Inflammatory macrophage treated with lipopolysaccharide for 1 hour (primary cell): ENCODE data around the gene PKD2.
"Not testable (repeated sequence)": the region's sequence is repeated elsewhere in the genome, so short reads cannot be mapped to it uniquely, and the experiment has no call there.

Experiments used
- DNase-seq, 2 donors: peaks; one replicate each; pipeline ENCODE4 v3.0.0-alpha.2; 2020 to 2022

Gene PKD2

GRCh38 chr4:88078579-88078978 lies 71.1 kb downstream of the PKD2 start:
- no peak for DNase-seq

- DNase-seq: no peak
Measured at GRCh38 chr4:88080626-88081025, 73.2 kb downstream of the PKD2 start.

DNA sequence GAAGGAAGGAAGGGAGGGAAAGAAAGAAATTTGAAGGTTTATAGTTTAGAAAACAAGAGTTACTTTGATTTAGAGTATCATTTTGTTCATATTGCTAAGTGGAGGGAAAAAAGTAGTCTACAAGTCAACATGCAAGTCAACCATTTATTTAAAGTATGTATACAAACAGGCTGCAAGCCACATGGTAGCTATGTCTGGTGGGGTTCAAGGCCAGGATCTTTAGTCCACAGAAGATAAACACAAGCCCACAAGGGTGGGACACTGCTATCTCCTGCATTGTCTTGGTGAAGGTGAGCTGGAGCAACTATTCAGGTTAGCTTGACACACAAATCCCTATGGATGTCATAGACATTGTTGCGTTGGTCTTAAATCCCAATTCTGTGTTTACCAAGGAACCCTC lies 79.6 kb downstream of the PKD2 start:
- DNase-seq: no peak

- DNase-seq: no peak
Measured at GRCh38 chr4:88090898-88091297, 83.5 kb downstream of the PKD2 start.

DNA sequence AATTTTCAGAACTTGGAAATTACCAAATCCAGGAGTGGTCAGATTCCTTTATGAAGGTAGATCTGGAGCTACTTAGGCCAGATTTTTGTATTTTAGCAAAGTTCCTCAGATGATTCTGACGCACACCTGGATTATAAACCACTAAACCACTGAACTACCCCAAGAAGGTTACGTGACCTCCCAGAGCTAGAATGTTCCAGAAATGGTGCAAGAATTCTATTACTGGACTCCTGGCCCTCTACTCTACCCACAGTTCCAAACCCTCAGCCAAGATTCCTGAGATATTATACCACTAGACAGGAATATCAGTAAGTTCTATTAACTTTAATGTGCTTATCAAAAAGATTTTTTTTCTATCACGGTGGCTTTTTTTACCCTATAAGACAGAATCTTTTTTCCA lies 83.9 kb downstream of the PKD2 start:
- DNase-seq: no peak

DNA sequence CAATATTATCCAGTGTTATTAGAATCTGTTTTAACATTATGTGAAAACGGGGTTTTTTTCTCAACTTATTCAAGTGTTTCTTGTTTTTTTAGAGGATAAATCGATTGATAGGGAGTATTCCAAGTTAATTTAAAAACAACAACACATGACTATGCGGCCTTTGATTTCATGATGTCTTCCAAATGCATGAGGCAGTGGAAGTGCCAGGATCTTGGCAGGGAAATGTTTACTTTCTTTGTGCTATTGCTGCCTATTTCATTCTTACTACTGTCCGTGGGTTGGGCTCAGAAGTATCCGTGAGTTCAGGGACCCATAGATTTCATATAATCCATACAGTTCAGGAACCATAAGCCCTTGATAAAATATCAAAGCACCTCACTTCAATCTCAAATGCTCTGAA lies 86.4 kb downstream of the PKD2 start:
- no peak for DNase-seq

DNA sequence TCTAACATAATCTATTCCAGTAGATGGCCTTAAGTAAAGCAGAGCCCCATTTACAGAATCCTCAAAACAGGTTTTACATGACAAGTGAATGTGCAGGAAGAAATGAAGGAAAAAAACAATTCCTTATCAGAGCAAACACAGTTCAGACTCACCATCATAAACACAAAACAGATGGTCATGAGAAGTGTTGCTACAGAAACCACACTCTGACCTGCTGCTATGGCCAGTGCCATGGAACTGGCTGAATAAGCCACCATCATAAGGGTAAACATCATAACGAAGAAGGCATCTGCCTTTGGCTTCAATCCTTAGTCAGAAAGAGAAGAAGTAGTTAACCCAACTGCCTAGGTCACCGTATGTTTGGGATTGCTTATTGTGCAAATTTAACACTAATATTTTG lies 89.9 kb downstream of the PKD2 start:
- no peak for DNase-seq

DNA sequence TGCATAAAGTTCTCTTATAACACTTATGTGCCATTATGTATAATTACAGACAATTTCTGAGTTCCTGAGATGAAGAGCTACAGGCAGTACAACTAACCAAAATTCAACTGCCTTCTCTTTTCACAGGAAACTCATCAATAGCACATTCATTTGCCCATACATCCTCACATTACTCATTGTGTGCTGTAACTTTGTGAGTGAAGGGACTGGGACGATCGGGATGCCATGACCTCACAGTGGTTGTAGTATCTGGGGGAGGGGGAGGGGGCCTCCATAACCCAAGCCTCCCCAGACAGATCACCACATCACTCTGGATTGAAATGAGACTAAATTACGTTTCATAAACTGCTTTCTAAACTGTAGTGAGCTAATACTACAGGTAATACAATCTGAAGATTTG lies 90.3 kb downstream of the PKD2 start:
- no peak for DNase-seq

DNA sequence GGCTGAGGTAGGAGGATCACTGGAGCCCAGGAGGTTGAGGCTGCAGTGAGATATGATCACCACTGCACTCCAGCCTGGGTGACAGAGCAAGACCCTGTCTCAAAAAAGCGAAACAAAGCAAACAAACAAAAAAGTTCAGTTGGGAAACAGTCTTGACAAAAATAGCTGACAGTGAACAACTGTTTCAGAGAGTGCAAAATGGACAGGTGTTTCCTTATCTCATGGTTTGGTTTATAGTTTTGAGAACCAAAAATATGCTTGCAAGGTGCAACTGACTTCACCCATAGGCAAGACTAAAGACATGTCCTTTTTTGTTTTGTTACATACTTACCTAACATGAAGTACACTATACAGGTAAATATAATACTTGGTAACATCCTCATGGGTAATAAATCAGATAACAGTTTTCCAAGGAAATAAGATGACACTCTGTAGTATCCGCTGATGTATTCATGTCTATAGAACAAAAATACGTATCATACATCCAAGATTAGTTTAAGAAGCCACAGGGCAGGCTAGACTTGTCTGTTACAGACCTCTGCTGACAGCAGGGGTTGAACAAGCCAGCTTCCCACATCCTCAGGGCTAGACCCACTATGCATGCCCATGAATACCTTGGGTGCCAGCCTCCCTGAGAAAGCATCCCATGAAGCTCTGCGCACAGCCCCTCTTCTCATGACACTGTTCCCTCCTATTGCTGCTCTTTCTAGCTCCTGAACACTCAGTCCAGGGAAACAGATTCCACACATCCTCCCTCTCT lies 91.7 kb downstream of the PKD2 start:
- DNase-seq: no peak

DNA sequence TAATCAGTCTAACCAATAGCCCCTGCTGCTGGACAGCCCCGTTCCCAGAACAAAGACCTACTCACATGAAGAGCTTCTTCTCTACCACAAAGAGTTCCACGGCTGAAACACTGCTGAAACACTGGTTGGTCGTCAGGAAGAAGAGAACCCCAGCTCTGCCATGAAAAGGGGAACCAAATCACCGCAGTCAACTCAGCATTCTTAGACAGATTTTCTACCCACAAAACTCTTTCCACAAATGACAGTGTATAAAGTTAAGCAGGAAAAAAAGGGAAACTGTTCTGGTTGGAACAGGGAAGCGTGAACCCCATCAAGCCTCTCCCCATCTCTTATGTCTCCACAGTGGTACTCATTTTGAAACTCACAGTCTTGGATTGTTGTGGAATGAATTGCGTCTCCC lies 93.7 kb downstream of the PKD2 start:
- peak; percentile 54 to 72 for DNase-seq

GRCh38 chr4:88102026-88102425 lies 94.6 kb downstream of the PKD2 start:
- DNase-seq: no peak

DNA sequence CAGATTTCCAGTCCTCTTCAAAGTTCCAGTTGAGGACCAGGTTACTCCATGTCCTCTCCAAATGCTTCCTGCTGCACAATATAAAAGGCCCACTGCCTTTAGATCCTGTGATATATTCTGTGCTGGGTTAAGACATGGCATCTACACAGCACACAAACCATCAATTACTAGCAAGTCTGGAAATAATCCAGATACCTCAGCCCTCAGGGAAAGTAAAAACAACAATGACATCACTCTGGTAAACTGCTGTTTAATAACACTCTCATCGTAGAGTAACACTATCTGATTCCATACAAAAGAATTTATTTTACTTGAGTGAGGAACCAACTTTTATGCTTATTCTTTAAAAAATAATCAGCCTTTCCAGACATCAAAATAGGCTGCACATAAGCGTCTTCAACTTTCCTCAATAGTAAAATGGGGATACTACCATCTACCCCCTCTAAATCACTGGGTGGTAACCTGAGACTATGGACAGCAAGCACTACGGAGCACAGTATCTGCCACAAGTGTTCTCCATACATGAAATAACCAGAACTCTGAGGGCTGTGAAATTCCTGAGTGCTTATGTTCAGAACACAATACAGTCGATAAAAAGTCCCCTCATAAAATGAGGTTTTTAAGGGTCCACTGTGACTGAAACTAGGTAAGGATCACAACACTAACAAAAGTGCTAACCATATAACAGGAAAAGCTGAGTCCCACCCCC lies 97.6 kb downstream of the PKD2 start:
- no peak for DNase-seq

- DNase-seq: no peak
Measured at GRCh38 chr4:88106205-88106604, 98.8 kb downstream of the PKD2 start.

GRCh38 chr4:88107406-88108107 lies 100.1 kb downstream of the PKD2 start:
- peak; percentile 8 to 25 for DNase-seq

- DNase-seq: not testable (repeated sequence)
Measured at GRCh38 chr4:88108108-88108465, 100.7 kb downstream of the PKD2 start.

- DNase-seq: no peak
Measured at GRCh38 chr4:88108747-88109122, 101.3 kb downstream of the PKD2 start.

DNA sequence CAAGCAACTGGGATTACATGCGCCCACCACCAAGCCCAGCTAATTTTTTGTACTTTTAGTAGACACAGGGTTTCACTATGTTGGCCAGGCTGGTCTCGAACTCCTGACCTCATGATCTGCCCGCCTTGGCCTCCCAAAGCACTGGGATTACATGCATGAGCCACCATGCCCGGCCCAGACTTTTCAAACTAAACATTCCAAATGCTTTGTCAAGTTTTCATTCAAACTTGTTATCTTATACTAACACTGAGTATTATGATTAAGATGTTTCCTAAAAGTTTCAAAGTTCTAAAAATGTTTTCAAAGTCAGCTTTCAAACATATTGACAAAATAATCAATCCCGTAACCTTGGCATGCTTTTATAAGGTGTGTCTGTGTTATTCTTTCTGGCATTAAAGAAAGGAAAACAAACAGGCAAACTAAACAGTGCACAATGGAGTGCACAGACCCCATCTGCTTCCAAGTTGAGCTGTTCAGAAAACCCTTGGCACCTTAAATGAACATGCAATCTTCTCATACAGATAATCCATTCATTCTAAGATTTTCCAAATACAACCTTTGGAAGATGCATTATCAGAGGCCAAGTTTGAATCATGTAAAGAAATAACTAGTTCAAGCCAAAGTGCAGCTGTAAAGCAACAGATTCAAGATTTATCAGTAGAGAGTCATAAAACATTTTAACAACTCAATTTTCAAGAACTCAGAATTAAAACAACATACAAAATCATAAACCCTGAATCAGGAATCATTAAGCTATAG lies 101.9 kb downstream of the PKD2 start:
- no peak for DNase-seq

GRCh38 chr4:88110826-88111225 lies 103.4 kb downstream of the PKD2 start:
- no peak for DNase-seq

DNA sequence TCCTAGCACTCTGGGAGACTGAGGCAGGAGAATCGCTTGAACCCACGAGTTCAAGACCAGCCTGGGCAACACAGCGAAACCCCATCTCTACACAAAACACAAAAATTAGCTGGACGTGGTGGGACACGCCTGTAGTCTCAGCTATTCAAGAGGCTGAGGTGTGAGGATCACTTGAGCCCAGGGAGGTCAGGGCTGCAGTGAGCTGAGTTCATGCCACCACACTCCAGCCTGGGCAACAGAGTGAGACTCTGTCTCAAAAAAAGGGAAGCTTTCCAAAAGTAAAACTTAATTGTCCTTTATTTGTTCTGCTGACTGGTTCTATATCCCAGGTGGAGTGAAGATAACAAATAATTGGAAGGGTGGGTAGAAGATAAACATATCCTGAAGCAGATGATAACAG lies 105.4 kb downstream of the PKD2 start:
- no peak for DNase-seq

- no peak for DNase-seq
Measured at GRCh38 chr4:88115587-88115986, 108.2 kb downstream of the PKD2 start.

DNA sequence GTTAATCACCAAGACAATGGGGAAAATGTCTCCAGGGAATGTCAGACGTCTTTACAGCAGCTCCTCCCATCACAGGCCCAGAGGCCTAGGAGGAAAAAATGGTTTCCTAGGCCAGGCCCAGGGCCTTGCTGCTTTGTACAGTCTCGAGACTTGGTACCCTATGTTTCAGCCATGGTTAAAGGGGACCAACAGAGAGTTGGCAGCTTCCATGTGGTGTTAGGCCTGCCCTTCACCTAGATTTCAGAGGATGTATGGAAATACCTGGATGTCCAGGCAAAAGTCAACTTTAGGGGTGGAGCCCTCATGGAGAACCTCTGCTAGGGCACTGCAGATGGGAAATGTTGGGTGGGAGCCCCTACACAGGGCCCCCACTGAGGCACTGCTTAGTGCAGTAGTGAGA lies 112.5 kb downstream of the PKD2 start:
- no peak for DNase-seq

GRCh38 chr4:88122260-88122659 lies 114.8 kb downstream of the PKD2 start:
- DNase-seq: not testable (repeated sequence)
